GM19240 (cell line): ENCODE measurements around the gene ALAS2.
A peak's percentile ranks its signal among the peaks of the same experiment; 100 is the strongest.
"Not testable (repeated sequence)": the region's sequence is repeated elsewhere in the genome, so short reads cannot be mapped to it uniquely, and the experiment has no call there.

ENCODE experiments used
- DNase-seq: peaks from one replicate; pipeline ENCODE4 v3.0.0; 2011; ENCODE audit warnings: low spot score; ENCODE audit not compliant: insufficient read length

Gene ALAS2

DNA sequence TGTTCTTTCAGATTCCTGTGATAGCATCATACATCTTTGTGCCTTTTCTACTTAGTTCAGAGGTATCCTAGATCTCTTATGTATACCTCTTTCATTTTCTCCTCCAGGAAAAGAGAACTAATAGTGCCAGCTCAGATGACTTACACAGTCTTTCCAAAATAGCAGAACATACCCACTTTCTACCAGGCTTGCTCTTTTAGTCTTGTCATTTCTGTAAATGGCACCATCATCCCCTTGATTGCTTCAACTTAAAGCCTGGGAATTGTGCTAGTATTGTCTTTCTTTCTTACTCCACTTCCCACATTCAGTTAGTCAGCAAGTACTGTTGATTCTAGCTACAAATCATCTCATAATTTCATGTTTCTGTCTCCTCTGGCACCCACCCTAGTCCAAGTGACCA, 25.5 kb downstream of the ALAS2 start:
- DNase-seq: no peak

DNA sequence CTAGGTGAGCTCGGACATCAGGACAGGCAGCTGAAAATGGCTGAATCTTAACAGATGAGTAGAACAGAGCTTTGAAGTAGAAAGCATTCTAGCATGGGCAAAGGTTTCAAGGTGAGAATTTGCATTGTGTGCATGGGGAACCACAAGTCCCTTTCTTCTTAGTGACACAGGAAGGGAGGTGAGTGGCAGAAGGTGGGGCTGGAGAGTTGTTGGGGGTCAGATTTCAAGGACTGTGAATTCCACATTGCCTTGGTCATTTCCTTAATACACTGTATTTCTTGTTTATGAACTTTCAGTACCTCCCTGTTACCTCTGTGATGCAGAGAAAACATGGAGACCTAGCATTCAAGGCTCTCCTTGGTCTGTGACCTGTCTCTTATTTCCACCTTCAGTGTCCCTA, 26.5 kb downstream of the ALAS2 start:
- DNase-seq: no peak

DNA sequence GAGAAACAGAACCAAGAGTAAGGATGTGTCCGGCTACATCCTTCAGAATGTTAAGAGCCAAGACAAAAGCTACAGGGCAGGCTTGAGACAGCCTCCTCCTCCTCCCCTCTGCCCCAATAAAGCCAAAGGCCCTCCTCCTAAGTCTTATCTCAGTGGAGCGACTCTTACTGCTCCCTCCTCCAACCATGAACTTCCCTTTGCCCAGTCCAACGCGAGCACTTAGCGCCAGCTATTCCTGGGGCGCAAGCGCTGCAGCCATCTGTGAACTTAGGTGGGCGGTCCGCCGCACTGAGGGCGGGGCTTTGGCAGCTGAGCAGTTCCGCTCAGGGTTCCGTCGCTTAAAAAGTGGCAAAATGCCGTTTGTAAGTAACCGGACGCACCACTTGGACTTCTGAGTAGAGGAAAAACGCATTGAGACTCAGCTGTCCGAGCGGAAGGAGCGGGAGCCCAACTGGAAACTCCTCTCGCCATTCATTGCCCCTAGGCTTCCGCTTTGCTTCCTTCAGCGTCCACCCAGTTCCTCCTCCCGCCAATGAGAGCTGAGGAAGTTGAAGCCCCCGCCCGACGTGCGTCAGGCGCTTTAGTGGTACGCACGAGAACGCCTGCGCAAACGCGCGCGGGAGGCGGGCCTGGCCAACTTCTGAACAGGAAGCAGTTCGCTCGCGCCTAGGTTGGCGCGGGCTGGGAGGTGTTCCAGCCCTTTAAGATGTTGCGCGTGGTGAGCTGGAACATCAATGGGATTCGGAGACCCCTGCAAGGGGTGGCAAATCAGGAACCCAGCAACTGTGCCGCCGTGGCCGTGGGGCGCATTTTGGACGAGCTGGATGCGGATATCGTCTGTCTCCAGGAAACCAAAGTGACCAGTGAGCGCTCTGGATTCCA, 30.8 kb downstream of the ALAS2 start, which contains the start of gene APEX2:
Gene APEX2, plus strand, starts transcription at position 647 of the 882 bp plus-strand sequence. Its CDS starts 60 bp downstream, at position 707.
- DNase-seq: peak; percentile 47

DNA sequence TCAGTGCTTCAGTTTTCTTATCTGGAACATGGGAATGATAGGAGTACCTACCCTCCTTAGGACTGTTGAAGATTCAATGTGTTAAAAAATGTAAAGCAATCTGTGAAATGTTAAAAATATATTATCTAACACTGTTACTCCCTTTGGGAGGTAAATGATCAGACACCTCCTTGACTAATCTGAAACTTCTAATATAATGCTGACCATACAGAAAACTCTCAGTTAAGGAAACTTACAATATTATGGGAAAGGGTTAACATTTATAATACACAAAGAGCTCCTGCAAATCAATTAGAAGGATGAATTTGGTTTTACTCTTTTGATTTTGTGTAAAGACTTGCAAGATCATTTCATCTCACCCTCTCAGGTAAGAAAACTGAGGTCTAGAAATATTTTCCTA, 35.2 kb downstream of the ALAS2 start:
- no peak for DNase-seq

DNA sequence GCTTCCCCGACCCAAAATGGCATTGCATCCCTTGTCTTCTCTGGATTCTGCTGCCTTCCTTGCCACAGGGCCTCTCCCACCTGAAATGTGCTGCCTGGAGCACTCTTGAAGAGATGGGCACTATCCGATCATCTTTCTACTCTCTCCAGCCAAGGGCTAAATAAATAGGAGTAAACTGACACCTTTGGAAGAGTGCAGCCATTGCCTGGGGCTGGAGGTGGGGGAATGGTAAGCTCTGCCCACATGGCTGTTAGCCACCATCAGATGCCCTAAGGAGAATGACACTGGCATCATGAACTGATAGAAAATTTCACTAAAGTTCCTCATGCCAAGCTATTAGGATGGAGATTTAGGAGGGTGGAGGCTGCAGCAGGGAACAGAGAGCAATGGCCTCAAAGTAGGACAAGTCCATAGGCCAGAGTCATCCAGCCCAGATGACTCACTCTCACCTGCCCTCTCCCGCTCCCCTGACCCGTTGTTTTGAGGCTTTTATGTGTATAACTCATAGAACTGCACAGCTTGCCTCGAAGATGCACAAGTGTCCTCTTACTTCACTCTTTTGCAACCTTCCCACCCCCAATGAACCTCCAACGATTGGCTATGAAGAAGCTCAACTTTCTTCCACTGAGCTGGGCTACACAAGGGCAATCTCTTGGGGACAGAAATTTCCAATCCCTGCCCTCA, 36.0 kb downstream of the ALAS2 start:
- DNase-seq: no peak

DNA sequence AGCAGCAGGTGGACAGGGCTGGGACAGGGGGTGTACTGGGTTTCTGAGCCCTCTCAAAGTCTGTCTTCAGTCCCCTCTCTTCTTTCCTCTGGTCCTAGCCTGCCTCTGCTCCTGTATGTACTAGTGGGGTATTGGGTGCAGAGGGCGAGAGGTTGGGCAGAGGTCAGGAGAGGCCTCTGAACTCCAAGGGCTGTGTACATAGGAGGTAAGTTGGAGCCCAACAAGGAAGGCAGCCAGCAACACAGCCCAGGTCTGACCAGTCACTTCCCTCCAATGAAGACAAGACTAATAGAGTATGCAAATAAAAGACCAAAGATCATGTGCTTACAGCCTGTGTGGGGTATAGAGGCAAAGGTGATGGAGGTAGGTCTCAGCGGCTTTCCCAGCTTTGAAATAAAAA, 36.7 kb downstream of the ALAS2 start, which contains the start of gene PFKFB1:
Gene PFKFB1, minus strand, starts transcription at position 90 of the 400 bp plus-strand sequence. CDS start 181 bp downstream, outside the sequence.
- DNase-seq: no peak

DNA sequence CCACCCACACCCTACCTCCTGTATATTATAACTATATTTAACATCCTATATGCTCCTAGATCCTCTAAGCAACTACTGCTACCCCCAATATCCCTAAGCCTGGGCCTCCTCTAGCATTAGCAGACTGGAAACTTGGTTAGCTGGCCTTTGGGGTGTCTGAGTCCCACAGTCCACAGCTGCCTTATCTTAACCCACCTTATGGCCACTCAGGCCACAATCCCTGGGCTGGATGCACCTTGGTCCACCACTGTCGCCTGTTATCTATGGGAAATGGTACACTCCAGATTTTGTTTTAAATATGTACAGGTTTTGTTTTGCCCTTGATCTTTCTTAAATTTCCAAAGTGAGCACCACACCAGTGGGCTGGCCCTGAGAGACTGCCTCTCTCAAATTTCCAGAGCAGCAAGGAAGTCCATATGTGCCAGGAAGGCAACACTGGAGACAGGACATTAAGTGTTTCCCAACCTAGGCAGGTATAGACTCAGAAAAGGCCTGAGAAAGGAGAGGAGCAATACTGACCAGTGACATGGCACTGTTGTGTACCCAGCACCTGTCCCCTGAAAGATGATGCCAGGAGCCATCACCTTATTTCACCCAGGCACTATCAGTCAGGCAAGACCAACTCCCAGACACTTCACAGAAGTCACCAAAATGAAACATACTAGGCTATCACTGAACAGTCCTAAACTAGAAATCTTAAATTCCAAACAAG, 37.7 kb downstream of the ALAS2 start:
- DNase-seq: no peak

DNA sequence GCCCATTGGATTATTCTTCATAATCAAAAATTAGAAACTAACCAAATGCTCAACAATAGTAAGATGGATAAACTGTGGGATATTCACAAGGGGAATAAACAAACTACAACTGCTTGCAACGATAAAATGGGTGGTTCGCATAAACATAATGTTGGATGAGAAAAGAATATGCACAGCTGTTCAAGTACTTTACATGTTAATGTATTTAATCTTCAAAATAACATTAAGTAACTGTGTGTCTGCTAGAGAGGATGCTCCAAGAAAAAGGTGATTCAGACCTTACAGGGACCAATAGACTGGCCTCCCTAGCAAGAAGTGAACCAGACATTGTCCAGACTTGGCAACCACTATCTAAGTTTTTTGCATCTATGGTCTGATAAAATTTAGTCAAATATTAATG, 39.1 kb downstream of the ALAS2 start:
- DNase-seq: no peak

DNA sequence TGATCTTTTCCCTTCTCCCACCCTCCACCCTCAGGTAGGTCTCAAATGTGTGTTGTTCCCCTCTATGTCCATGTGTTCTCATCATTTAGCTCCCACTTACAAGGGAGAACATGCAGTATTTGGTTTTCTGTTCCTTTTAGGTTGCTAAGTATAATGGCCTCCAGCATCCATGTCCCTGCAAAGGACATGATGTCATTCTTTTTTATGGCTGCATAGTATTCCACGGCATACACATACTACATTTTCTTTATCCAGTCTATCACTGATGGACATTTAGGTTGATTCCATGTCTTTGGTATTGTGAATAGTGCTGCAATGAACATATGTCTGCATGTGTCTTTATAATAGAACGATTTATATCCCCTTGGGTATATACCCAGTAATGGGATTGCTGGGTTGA, 47.5 kb downstream of the ALAS2 start:
- not testable (repeated sequence) for DNase-seq

DNA sequence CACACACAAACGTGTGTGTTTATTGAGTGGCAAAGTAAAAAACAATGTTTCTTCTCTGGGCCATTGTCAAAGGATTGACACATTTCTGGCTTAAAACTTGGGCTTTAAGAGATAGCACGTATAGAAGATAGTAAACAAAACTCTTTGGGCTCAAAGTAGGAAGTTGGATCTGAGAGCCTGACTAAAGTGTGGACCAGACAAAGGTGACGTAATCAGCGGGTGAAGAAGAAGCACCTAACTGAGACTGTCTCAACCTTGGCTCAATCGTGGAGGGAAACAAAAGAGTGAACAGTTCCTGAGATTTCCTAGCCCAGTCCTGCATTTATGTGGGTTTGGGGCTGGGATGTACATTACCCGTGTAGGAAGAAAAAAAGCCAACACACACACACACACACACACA, 50.4 kb downstream of the ALAS2 start:
- no peak for DNase-seq

DNA sequence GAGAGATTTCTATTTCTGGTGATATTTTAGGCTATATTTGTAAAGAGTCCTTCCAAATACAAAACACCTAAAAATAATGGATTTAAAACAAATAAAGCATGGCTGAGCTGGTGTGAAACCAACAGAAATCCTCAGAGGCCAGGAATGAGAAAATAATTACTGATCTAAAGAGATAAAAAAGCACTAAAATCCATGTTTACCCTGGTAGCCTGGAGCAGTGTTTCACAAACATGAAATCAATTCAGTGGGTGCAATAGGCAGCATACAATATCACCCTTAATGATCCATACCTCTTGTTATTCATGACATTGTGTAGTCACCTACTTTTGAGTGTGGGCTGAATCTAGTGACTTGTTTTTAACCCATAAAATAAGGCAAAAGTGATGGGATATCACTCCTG, 51.3 kb downstream of the ALAS2 start:
- no peak for DNase-seq

DNA sequence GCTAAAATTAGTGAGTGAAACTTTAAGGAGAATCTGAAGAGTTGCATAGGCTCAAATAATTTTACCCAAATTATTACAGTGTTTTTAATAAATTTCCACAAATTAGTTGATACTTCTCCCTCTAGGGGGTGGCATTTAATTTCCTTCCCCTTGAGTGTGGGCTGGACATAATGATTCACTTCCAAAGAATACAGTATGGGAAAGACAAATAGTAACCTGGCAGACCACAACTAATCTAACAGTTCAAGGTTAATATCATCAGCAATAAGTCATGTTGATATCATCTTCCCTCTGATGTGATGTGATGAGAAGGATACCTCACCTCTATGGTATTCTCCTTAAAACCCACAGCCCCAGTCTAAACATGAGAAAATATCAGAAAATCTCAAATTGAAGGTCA, 52.3 kb downstream of the ALAS2 start:
- DNase-seq: no peak

DNA sequence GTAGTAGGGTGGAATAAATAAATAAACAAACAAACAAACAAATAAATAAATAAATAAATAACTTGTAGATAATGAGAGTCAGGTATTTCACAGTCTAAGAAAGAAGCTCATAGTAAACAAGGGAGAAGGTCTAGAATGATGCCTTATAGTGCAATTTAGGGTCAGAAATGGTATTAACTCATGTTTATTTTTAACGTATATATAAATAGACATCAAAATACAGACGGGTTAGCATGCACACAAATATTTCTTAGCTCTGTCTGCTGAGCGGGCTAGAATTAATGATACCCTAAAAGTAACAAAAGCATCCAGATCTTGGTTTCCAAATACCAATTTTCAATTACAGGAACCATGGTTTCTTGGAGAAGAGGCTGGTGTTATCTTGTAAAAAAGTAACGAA, 53.4 kb downstream of the ALAS2 start:
- DNase-seq: no peak

DNA sequence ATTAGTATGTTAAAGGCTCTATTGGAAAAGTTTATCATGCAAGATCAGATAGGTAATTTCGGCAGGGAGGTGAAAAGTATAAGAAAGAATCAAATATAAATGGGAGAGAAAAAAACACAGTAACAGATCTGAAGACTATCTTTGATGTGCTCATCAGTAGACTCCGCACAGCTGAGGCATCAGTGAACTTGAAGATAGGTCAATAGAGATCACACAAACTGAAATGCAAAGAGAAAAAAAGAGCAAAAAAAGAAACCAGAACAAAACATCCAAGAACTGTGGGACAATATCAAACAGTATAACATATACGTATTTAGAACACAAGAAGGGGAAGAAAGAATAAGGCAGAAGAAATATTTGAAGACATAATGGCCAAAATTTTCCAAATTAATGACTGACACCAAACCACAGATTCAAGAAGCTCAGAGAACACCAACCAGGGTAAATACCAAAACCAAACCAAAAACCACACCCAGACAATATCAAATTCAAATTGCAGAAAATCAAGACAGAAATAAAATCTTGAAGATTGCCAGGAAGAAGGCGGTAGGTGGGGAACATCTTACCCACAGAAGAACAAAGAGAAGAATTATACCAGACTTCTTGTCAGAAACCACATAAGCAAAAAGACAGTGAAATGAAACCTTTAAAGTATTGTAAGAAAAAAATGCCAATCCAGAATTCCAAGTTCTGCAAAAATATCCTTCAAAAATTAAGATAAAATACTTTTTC, 65.8 kb downstream of the ALAS2 start:
- DNase-seq: no peak

DNA sequence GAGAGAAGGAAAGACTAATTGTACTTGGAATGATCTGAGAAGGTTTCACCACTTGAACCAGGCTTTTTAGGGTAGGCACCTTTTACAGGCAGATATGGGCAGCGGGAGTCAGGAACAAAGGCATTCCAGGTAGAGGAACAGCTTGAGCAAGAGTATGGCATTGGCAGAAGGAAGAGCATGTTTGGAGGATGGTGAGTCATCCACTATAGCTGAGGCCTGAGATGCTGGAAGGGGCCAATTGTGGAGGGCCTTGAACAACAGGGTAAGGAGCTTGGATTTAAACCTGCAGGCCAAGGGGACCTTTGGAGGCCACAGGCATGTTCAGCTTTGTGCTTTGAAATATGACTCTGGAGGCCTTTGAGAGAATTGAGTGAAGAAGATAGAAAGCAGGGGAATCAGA, 69.0 kb downstream of the ALAS2 start:
- no peak for DNase-seq
